ENCODE data around the gene ZNF346.

DNA sequence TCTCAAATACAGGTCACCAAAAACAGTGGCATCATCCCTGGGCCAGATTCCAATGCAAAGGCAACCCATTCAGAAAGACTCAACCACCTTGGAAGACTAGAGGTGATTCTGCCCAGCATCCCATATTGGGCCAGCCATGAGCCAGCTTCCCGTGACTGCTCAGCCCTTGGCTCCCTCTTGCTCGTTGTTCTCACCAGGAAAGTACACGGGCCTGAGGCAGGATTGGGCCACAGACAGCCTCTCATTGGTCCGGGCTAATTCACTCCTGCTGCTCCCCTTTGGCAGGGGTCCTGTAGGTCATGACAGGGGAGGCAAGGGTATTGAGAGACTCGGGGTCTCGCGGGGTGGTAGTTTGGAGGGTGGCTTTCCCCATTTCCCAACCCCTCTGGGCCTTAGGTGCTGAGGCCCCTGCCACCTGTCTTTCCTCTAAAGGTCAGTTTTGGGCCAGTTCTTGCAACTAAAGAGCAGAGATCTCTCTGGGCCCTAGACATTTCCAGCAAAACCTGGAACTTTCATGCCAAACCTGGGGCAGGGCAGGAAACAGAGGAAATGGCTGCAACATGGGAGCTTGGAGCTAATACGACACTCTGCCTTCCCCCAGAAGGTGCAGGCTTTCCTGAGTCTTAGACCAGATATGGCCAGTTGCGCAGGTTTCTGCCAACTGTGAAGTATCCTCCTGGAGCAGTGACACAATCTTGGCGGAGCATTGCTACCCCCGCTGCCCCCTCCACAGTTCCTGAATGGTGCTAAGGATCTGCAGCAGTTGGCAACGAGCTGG is 42.2 kb downstream of the ZNF346 start:
- TF ChIP-seq, protein P1, sequence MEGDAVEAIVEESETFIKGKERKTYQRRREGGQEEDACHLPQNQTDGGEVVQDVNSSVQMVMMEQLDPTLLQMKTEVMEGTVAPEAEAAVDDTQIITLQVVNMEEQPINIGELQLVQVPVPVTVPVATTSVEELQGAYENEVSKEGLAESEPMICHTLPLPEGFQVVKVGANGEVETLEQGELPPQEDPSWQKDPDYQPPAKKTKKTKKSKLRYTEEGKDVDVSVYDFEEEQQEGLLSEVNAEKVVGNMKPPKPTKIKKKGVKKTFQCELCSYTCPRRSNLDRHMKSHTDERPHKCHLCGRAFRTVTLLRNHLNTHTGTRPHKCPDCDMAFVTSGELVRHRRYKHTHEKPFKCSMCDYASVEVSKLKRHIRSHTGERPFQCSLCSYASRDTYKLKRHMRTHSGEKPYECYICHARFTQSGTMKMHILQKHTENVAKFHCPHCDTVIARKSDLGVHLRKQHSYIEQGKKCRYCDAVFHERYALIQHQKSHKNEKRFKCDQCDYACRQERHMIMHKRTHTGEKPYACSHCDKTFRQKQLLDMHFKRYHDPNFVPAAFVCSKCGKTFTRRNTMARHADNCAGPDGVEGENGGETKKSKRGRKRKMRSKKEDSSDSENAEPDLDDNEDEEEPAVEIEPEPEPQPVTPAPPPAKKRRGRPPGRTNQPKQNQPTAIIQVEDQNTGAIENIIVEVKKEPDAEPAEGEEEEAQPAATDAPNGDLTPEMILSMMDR (conservative IDR thresholded peaks at IDR 0.05 in 1 of 2, IDR thresholded peaks at IDR 0.05 in 1 of 2; ENCODE audit: extremely low read depth in 1 of 2, insufficient read depth in 1 of 2, low read depth in 1 of 2, low read length in 2 of 2) = no peak
- TF ChIP-seq EZH2 (IDR thresholded peaks at IDR 0.05; ENCODE audit: borderline replicate concordance, low read length) = no peak

Measured in mammary epithelial cell (primary cell).